EL (cell line): ENCODE data around the gene MN1.

Source experiments
- DNase-seq: peaks from one replicate; pipeline ENCODE4 v3.0.0-alpha.2; 2016

MN1 gene

GRCh38 chr22:27799015-27799826 is 2.3 kb downstream of the MN1 start:
- DNase-seq: no peak

- DNase-seq: no peak
These were observed 3.0 kb downstream of the MN1 start for GRCh38 chr22:27798511-27799014.

DNA sequence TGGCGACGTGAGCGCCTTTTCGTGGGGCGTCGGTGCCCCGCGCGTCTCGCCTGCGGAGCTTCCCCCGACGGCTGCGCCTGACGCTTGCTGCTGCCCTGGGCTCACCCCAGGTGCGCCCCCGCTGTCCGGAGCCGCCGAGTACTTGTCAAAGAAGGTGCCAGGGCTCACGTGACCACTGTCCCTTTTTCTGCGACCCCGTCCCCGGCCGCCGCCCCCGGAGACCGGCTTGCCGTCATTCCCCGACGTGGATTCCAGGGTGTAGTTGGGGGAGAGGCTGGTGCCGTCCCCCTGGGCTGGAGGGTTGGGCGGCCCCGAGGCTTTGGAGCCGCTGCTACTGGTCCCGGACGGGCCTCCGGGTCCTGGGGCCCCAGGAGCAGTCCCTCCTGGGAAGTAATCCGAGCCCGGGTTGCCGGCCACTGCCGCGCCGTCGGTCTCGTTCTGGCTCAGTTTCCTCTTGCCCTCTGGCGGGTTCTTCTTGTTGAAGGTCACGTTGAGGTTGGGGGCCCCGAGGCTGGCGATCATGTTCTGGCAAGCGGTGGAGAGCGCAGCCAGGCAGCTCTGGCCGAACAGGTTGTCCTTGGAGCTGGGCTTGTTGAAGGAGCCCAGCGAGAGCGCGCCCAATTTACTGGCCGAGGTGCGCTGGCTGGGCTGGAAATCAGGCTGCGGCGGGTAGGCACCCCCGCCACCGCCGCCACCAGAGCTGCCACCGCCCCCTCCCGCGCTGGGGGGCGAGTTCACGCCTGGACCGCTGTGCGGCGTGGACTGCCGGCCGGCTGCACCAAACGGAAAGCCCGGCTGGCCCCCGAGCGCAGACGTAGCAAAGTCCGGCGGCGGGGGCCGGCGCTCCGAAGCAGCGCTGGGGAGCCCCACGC is 3.8 kb downstream of the MN1 start:
- no peak for DNase-seq

DNA sequence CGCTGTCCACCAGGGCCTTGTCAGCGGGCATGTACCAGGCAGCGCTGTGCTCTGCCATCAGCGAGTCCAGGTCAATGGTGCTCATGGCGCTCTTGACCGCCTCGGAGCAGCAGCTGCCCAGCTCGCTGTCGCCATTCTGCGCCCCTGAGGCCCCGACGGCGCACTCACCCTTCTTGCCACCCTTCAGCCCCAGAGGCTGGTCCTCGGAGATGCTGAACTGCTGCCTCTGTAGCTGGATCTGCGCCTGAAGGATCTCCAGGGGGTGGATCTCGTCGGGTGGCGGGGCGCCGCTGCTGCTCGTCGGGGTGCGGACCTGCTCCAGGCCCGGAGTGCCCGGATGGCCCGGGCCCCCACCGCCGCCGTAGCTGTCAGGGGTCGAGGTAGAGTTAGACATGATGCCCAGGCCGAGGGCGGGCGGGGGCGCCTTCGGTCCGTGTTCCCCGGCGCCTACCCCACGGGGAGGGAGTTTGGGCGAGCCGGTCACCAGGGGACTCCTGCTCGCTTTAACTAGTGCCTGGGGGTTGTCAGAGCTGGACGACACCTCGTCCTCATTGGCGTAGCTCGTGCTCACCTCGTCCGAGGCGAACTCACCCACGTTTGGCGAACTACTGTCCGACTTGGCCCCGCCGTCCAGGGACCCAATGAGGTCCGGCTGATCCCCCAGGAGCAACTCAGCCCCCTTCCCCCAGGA is 4.6 kb downstream of the MN1 start:
- DNase-seq: no peak

DNA sequence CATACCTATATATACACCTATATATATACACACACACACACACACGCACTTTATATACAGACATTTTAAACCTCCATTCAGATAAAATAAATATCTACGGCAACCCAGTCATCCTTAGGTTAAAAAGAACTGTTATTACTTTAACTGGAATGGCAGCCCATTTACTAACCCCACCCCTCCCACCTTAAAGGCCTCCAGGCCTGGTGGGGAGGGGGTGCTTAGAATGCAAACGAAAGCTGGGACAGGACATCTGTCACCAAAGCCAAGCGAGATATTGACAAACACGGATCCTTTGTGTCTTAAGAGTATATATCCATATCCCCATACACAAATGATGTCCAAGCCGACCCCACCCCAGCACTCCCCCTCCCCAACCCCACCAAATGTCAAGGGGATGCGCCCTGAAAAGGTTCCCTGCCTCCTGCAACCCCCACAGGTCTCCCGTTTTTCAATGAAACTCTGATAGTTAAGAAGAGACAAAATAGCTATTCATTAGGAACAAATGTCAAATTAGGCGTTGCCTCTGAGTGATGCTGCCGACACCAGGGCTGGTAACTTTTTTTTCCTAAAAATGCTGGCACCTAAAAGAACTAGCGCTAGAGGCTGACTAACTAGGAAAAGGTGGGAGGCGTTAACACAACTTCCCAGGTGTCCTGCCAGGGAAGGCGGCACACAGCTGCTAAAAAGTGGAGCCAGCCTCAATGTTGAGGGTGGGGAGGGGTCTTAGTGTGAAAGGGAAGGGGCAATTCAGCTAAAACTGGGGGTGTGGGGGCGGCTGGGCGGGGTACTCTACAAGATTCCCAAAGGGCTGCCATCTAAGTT is 5.6 kb downstream of the MN1 start:
- no peak for DNase-seq

DNA sequence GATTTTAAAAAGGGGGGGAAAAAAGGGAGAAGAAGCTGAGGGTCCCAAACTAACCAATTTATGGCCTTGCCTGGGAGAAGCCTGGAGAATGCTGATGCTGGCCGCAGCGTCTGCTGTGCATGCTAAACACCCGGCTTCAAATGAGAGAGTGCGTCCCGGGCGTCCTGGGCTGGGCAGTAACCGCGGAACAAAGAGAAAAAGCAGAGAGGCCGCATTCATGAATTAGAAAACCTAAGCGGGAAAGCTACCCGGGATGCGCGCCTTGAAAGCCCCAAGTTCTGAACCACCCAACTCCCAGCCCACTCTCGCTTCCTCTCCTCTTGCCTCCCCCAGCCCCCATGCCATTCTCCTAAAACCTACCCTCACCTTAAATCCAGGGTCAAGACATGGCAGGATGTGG is 6.5 kb downstream of the MN1 start:
- no peak for DNase-seq

- DNase-seq: no peak
These were observed 7.3 kb downstream of the MN1 start for GRCh38 chr22:27794226-27794625.

GRCh38 chr22:27793576-27793975 is 8.0 kb downstream of the MN1 start:
- no peak for DNase-seq

DNA sequence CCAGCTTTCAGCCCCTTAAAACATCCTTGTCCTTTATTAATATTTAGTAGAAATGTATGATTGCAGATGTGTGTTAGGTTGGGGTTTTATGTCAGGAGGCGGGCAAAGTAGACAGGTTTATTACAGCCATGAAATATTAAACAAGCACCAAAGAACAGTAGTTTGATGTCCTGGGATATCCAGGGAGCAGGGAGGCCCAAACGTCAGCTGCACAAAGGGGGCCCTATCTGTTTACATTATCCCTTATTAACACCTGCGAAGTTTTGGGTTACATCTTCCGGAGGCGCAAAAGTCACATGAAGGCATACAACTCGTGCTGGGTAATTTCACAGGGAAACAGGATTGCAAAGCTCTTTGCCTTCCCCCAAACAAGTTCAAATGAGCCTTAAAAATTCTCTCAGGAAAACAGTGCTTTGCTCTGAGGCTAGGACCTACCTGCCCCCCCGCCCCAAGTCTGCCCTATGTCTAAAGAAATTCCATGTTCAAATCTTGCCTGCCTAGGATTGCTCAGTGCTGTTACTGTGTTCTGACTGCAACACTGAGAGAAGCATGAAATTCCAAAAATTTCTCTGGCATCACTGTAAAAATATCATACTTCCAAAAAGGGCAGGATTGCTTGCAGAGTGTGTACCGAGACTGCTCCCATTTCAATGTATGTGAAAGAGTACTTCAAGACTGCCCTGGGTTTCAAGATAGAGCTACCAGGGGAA is 8.9 kb downstream of the MN1 start:
- no peak for DNase-seq

DNA sequence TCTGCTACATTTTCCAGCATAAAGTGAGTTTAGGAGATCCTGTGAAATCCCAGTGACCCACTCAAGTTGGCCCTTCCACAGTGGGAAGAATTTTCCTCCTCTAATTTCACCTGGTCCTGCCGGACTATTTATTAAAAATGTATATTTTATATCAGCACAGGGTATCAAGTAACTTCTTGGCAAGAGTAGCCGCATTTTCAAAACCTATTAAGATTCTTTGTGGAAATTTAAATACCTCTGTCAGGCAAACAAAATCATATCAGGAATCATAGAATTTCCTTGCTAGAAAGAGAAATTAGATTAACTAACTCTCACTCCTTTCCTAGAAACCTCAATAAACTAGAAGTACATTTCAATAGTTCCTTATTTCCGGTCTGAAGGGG is 9.7 kb downstream of the MN1 start:
- no peak for DNase-seq

DNA sequence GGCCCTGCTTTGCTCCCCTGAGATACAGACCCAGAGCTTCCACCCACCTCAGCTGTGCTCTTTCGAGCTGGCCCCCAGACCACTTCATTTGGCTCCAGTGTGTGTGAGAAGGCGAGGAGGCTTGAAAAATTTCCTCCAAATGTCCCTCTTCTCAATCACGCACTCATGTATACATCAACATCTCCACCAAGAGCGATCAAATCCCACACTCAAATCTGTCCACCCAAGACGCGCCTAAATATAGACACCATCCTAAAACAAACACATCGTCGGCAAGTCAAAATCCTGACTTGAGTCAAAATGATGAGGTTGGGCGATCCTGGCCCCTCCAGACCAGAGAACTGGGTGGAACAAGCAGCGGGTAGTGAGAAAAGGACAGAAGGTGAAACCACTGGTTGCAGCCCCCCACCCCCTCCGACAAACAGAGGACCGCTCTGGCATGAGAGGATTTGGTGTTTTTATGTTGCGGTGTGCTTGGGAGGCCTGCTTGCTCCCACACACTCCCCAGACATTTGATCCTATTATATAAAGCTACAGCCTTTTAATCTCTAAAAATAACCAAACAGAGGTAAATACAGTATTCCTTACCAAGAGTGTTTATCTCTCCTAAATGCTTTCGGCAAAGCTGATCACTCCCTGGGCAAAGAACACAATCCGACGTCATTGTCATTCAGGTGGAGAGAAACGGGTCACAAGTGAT is 10.2 kb downstream of the MN1 start:
- DNase-seq: no peak

GRCh38 chr22:27790376-27791158 is 11.0 kb downstream of the MN1 start:
- DNase-seq: no peak

GRCh38 chr22:27788500-27789288 is 12.9 kb downstream of the MN1 start:
- no peak for DNase-seq

DNA sequence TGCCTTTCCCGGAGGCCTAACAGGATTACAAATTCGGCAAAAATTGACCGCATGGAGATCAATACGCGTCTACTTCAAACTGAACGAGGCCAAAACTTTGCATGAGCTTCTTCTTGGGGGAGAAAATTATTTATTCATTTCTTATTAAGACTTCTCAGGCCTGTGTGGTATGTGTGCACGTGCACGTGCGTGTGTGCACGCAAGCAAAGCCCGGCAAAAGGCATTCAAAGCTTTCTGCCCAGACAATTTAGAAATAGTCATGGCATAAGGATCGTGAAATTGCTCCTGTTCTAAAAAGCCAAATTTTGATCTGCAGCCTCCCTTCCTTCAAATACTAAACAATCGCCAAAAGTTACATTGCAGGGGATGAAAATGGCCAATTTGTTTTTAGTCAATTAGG is 14.6 kb downstream of the MN1 start:
- no peak for DNase-seq

DNA sequence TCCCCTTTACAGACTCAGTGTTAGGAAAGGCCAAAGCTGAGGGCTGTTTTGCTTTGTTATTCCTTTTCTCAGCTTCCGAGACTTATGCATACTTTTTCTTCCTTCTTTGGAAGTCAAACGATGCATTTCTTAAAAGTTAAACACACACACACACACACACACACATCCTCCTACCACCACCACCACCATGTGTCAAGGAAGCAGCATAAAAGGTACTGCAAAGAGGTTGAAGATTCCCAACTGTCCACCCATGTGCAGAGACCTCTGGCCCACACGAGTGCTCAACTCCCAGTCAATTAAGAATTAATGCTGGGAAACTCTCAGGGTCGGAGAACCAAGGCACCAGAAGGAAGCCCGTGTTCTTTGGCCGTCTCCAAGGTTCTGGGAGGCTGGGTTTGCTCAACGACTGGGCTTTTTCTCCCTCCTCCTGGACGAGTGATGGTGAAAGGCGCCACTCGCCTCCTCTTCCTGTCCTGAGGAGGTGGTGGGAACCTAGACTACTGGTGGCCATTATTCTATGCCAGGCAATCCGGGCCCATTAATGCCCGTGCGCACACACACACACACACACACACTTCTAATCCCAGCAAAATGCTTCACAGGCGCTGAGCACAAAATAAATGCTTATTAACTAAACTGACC is 15.1 kb downstream of the MN1 start:
- no peak for DNase-seq

DNA sequence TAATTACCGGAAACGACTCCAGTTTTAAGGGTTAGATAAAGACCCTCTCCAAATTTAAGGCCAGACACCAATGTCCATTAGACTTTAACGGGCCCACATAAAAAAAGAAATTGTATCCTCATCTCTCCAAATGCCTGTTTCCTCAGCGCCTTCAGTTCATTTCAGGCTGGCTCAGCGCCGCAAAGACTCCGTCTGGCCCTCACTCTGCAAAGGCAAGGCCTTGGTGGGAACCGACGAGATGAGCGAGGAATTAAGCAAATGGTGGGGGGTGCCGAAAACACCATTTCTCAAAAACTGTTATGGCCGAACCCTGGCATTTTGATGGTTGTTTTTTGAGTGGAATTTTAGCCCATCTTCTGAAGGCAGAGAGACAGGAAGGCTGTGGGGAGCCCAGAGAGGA is 15.7 kb downstream of the MN1 start:
- no peak for DNase-seq

DNA sequence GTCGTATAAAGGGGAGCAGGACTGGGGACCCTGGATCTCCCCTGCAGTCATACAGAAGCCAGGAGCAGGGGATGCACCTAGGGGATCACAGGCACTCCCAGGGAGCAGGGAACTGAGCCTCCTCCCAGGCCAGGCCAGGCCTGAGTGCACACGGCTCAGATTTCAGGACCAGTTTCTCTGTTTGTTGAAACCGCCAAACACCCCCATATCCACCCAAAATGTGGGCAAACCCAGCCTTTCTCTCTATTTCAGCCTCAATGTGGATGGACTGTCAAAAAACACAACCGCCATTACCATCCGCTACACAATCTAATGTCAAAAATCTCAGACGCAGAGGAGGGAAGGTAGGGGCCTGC is 17.5 kb downstream of the MN1 start:
- no peak for DNase-seq

DNA sequence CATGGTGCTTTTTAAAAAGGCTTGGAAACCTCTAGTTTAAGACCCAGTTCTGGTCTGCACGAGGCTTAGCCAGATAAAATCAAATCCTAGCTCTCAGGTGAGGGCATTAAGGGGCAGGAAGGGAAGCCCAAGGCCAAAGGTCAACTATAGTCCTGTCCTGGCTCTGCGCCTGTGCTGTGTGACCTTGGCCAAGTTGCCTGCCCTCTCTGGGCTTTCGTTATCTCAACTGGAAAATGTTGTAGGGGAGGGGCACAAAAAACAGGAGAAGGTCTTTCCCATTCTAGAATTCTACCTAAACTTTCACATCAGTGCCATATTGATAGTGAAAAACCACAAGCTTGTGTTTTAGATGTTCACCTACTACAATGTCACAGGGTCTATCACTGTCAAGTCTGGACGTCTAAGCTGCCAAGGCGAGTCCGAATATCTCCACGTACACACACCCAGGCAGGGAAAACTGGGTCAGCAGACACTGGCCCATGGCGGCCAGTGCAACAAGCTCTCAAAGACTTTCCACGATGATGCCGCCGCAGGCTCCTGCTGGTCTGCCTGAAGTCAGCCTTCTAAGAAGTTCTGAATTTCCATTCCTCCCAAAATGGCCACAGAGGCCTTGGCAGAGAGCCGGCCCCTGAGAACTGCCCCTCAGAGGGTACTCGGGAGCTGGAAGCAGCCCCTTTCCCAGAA is 18.0 kb downstream of the MN1 start:
- no peak for DNase-seq

GRCh38 chr22:27782088-27782487 is 19.5 kb downstream of the MN1 start:
- DNase-seq: no peak
